Activated naive CD8-positive, alpha-beta T cell treated with anti-CD3 and anti-CD28 coated beads, Interleukin-2, amount 10 ng/mL, durations not matched to agents 7 days and 5 days (primary cell): ENCODE results near the gene PRLH. TPM values are rescaled to one million over a fixed set of nuclear protein-coding genes. Genes with fewer than 3 reads are reported as not detected.

ENCODE experiments used
- ATAC-seq: fragments of 150-1000 bp; cut with Tn5 transposase; one replicate; pipeline ENCODE4 v1.10.0; 2021; ENCODE audit warnings: low read depth, moderate library complexity
- POLR2A ChIA-PET: fragments of 350-600 bp; sonication (Branson Sonifier 250); formaldehyde crosslinking; loops from one replicate; lab custom pipeline; 2021; ENCODE audit warnings: antibody characterized with exemption; lab: Charles Lee
- DNase-seq: peaks from one replicate; pipeline ENCODE4 v3.0.0; 2021
- H3K27ac Mint-ChIP-seq: one replicate; pipeline ENCODE4 v1.8.0; 2022; ENCODE audit warnings: mild to moderate bottlenecking, mixed read lengths
- H3K27me3 Mint-ChIP-seq: one replicate; pipeline ENCODE4 v1.8.0; 2022; ENCODE audit warnings: mild to moderate bottlenecking, moderate library complexity, mixed read lengths
- H3K36me3 Mint-ChIP-seq: one replicate; pipeline ENCODE4 v1.8.0; 2021; ENCODE audit warnings: mild to moderate bottlenecking, mixed read lengths
- H3K4me1 Mint-ChIP-seq: one replicate; pipeline ENCODE4 v1.8.0; 2021; ENCODE audit warnings: mixed read lengths
- H3K4me3 Mint-ChIP-seq: one replicate; pipeline ENCODE4 v1.8.0; 2022; ENCODE audit warnings: mild to moderate bottlenecking, moderate library complexity, mixed read lengths
- H3K9me3 Mint-ChIP-seq: one replicate; pipeline ENCODE4 v1.8.0; 2021; ENCODE audit warnings: mixed read lengths
- total RNA-seq, 2 experiments: library from RNA; stranded (reverse); gene quantifications; one replicate each; pipeline ENCODE4 v1.2.3, GENCODE V29; 2021

Gene PRLH
- total RNA-seq, 2 experiments from 2014 or later: not detected

DNA sequence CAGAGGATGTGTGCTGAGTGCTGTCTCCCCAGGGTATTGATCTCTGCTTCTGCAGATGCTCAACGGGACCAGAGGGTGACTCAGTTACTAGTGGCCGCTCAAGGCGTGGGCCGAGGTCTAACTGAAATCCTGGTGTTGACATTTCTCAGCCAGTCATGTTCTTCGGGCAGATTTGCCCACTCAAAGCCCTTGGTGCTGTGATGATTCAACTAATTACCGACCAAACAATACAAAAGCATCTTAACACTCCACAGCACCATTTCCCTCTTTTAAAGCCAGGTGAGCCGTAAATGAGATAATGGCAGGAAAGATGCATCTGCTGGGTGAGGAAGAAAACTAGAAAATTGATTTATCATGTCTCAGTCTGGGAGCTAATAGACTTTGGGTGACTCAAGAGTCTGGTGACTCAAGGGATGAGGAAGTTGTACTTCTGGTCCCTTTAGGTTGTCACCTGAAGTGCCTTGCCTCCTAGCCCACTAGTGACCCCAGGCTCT is 32.7 kb upstream of the PRLH start:
- no peaks in the 10 kb centered on the region for H3K36me3 Mint-ChIP-seq
- DNase-seq (no peak), ATAC-seq (no peak)
- H3K4me3 Mint-ChIP-seq: no peak overlapping the region
- no peaks in the 10 kb centered on the region for H3K4me1 Mint-ChIP-seq
- no peaks in the 10 kb centered on the region for H3K27me3 Mint-ChIP-seq
- no peaks in the 10 kb centered on the region for H3K9me3 Mint-ChIP-seq
- POLR2A ChIA-PET: no interaction called here
- H3K27ac Mint-ChIP-seq: no peak overlapping the region

DNA sequence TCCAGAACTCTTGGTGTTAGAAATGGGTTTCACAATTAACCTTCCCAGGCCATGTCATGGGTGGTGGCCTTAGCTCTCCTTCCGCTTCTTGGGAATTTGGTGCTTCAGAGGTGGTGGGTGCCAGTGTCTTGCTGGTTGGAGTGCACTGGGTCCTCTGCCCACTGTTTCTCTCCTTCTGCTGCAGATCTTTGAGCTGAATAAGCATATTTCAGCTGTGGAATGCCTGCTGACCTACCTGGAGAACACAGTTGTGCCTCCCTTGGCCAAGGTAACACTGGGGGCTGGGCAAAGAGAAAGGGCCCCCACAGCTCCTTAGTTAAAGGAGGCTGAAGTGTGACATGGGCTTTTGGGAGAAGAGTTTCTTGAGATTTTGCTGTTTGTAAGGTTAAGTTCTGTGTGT is 32.0 kb upstream of the PRLH start:
- no peaks in the 10 kb centered on the region for H3K4me1 Mint-ChIP-seq
- no peaks in the 10 kb centered on the region for H3K27me3 Mint-ChIP-seq
- ATAC-seq: no peak
- DNase-seq: no peak
- H3K9me3 Mint-ChIP-seq: no peaks in the 10 kb centered on the region
- no peak overlapping the region for H3K27ac Mint-ChIP-seq
- no peak overlapping the region for H3K4me3 Mint-ChIP-seq
- POLR2A ChIA-PET: no interaction called here
- no peaks in the 10 kb centered on the region for H3K36me3 Mint-ChIP-seq

DNA sequence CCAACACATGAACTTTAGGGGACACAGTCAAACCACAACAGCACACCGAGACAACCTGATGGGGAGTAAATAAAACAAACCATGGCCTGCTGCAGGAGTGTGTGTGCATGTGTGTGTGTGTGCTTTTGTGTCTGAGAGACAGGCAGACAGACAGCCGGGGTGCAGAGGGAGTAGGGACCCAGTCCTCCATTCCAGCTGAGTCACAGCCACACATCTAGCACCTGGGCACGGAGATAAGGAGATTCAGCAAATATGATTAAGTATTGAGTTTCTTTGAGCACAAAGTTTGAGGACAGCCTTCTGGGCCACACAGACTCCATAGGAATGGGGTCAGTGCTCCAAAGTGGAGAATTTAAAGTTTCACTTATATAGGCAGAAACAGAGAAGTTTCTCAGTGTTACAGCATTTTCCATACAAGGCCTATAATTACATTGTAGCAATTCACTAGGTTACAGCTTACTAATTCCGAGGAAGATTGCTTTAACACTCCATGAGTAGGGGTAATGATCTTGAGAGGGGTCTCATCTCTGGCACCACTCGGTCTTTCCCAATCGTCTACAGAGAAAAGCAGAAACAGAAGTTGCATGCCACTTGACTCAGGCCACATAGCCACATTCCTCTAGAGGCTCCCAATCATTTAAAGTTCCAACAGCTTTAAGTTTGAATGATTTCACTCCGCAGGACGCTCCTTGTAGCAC is 30.8 kb upstream of the PRLH start:
- H3K27me3 Mint-ChIP-seq: no peaks in the 10 kb centered on the region
- DNase-seq (no peak), ATAC-seq (no peak)
- no peaks in the 10 kb centered on the region for H3K4me1 Mint-ChIP-seq
- no peaks in the 10 kb centered on the region for H3K9me3 Mint-ChIP-seq
- H3K36me3 Mint-ChIP-seq: no peaks in the 10 kb centered on the region
- POLR2A ChIA-PET: no interaction called here
- H3K27ac Mint-ChIP-seq: no peak overlapping the region
- H3K4me3 Mint-ChIP-seq: no peak overlapping the region

DNA sequence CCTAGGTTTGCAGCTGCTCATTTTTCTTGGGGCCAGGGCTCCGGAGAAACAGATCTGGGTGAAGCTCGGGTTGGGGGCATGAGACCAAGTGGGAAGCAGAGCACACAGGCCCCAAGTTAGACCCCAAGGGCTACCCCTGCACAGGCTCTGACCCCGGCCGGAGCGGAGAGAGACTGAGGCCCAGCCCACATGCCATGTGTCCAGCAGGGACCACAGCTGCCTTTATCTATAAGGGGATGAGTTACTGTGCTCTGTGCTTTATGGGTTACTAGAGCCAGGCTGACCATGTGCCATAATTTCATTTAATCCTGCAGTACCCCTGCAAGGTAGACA is 30.3 kb upstream of the PRLH start:
- H3K4me3 Mint-ChIP-seq: no peak overlapping the region
- H3K4me1 Mint-ChIP-seq: no peaks in the 10 kb centered on the region
- H3K9me3 Mint-ChIP-seq: no peaks in the 10 kb centered on the region
- no peaks in the 10 kb centered on the region for H3K27me3 Mint-ChIP-seq
- DNase-seq (no peak), ATAC-seq (no peak)
- H3K27ac Mint-ChIP-seq: no peak overlapping the region
- POLR2A ChIA-PET: no interaction called here
- no peaks in the 10 kb centered on the region for H3K36me3 Mint-ChIP-seq

DNA sequence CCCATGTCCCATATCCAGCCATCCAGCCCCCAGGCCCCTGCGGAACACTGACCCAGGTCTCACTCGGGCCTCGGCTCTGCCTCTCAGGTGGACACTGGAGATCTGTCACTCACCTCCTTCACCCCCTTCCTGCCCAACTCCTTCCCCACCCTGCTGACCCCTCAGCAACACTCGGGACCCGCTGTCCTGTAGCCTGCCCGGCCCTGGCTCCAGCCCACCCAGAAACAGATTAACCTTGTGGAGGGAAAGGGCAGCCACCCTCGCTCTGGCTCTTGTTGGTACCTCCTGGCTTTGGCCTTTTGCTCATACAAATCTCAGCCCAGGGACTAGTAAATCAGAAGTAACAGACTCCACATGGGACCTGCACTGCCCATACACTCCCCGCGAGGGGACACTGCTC is 29.8 kb upstream of the PRLH start:
- Mint-ChIP-seq H3K9me3 (no peaks in the 10 kb centered on the region), H3K27me3 (no peaks in the 10 kb centered on the region), H3K4me3 (no peak overlapping the region), H3K4me1 (no peaks in the 10 kb centered on the region), H3K36me3 (no peaks in the 10 kb centered on the region), H3K27ac (no peak overlapping the region)
- POLR2A ChIA-PET: no interaction called here
- DNase-seq: no peak
- ATAC-seq: no peak

DNA sequence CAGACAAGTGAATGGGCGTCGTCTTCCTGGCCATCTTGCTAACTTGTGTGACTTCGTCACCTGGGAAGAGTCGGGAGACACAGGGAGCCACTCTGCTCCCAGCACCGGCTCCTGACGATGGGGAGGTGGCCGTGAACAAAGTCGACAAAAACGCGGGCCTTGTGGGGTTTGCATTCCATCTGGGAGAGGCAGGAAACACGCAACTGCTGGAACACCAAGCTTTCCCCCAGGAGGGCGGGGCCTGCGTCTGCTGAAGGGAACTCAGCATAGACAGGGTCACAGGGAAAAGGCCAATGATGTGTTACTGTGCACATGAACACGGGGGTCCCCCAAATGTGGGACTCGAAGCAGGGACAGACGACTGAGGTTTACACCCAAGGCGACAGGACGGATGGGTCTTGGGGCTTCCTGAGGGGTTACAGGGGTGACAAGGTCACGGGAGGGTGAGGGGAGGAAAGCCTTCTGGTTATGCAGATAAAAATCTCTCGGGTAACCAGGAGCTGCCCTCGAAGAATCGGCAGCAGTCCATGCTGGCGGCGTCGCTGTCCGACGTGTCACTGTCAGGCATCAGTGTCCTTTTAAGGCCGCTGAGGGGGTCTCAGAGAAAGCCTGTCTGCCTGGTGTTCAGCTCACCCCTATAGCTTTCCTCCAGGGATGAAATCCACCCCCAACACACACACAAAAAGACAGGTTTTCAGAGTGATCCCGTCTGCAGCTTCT is 28.2 kb upstream of the PRLH start:
- ATAC-seq: no peak

DNA sequence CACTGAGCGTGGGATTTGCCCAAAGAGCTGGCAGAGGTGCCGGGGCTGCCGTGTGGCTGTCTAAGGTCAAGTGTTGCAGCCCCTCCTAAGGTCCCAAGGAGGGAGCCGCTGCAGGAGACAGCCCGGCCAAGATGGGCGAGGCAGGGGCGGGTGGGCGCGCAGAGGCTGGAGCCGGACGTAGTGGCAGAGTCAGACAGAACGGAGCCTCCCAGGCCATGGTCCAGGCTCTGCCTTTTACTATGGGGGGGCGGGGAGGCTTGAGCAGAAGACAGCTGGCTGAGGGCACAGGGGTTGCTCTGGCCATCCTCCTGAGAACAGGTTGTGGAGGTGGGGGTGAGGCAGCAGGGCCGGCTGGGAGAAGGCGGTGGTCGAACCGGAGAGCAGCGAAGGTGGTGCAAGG is 27.5 kb upstream of the PRLH start:
- DNase-seq (no peak), ATAC-seq (no peak)
- H3K27me3 Mint-ChIP-seq: no peaks in the 10 kb centered on the region
- POLR2A ChIA-PET: no interaction called here
- H3K36me3 Mint-ChIP-seq: no peaks in the 10 kb centered on the region
- no peaks in the 10 kb centered on the region for H3K9me3 Mint-ChIP-seq
- H3K27ac Mint-ChIP-seq: no peak overlapping the region
- no peak overlapping the region for H3K4me3 Mint-ChIP-seq
- no peaks in the 10 kb centered on the region for H3K4me1 Mint-ChIP-seq

More for the DNA sequence above, 28.2 kb upstream of the PRLH start:
- Mint-ChIP-seq H3K4me1 (no peaks in the 10 kb centered on the region), H3K36me3 (no peaks in the 10 kb centered on the region), H3K4me3 (no peak overlapping the region), H3K27ac (no peak overlapping the region), H3K9me3 (no peaks in the 10 kb centered on the region), H3K27me3 (no peaks in the 10 kb centered on the region)
- POLR2A ChIA-PET: no interaction called here
- no peak for DNase-seq

DNA sequence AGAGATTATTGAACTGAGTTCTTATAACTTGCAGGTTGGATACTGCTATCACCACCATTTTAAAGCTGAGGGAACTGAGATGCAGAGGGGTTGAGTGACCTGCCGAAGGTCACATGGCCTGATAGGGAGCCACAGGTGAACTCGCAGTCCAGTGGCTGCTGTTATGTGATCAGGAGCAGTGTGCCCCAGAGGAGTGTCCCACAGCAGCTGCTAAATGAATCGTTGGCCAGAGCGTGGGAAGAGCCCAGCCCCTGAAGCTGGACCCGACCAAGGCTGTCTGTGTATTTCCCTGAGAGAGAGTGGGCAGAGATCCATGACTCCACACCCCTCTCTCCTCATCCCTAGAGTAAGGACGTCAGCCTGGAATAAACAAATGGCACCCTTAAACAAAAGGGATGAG is 26.7 kb upstream of the PRLH start:
- no peaks in the 10 kb centered on the region for H3K36me3 Mint-ChIP-seq
- H3K4me1 Mint-ChIP-seq: no peaks in the 10 kb centered on the region
- H3K9me3 Mint-ChIP-seq: no peaks in the 10 kb centered on the region
- H3K27me3 Mint-ChIP-seq: no peaks in the 10 kb centered on the region
- POLR2A ChIA-PET: no interaction called here
- ATAC-seq (no peak), DNase-seq (no peak)
- H3K27ac Mint-ChIP-seq: no peak overlapping the region
- no peak overlapping the region for H3K4me3 Mint-ChIP-seq

DNA sequence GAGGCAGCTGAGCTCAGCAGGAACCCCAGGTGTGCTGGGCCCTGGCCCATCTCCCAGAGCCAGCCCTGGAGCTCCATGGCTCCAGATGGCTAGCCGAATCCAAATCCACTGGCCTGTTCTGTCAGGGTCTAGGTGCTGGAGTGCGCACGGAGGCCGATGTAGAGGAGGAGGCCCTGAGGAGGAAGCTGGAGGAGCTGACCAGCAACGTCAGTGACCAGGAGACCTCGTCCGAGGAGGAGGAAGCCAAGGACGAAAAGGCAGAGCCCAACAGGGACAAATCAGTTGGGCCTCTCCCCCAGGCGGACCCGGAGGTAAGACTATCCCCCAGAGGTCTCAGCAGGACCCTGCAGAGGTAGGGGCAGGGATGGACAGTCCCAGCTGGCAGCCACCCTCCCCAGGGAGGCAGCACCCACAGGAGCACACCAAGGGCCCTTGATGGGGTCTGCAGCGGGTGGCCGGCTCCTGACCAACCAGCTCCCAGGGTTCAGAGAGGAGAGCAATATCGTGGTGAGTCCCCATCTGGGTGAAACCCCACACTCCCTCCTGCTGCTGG is 26.1 kb upstream of the PRLH start:
- POLR2A ChIA-PET: no interaction called here
- no peak overlapping the region for H3K4me3 Mint-ChIP-seq
- no peaks in the 10 kb centered on the region for H3K27me3 Mint-ChIP-seq
- H3K4me1 Mint-ChIP-seq: no peaks in the 10 kb centered on the region
- no peak for ATAC-seq
- no peak for DNase-seq
- no peak overlapping the region for H3K27ac Mint-ChIP-seq
- H3K36me3 Mint-ChIP-seq: no peaks in the 10 kb centered on the region
- H3K9me3 Mint-ChIP-seq: no peaks in the 10 kb centered on the region

DNA sequence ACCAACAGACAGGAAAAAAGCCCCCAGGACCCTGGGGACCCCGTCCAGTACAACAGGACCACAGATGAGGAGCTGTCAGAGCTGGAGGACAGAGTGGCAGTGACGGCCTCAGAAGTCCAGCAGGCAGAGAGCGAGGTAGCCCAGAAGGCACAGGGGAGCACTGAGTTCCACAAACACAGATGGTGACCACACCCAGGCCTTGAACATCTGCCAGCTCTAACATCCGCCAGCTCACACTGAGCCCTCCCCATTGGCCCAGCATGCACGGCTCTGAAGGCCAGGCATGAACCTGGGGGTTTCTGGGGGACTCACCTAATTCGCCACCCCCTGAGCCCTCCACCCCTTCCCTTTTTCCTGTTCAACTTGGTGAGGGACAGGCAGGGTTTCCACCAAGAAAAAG is 25.6 kb upstream of the PRLH start:
- POLR2A ChIA-PET: no interaction called here
- Mint-ChIP-seq H3K9me3 (no peaks in the 10 kb centered on the region), H3K27ac (no peak overlapping the region), H3K4me1 (no peaks in the 10 kb centered on the region), H3K36me3 (no peaks in the 10 kb centered on the region), H3K4me3 (no peak overlapping the region), H3K27me3 (no peaks in the 10 kb centered on the region)
- DNase-seq (no peak), ATAC-seq (no peak)

DNA sequence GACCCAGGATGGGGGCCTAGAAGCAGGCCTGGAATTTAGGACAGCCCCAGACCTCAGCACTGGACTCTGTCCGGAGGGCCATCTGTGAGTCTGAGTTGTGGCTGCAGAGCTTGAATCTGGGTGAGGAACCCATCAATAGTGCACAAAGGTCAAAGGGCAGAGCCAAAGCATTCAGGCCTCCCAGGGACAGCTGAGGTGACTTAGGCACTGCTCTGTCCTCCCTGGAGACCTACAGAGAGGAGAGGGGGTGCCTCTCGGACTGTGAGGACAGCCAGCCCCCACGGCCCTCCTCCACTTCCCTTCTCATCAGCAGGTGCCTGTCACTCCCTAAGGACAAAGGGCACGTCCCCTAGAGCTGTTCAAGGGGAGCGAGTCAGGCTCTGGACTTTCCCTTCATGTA is 25.1 kb upstream of the PRLH start:
- no peaks in the 10 kb centered on the region for H3K27me3 Mint-ChIP-seq
- POLR2A ChIA-PET: no interaction called here
- H3K36me3 Mint-ChIP-seq: no peaks in the 10 kb centered on the region
- H3K4me1 Mint-ChIP-seq: no peaks in the 10 kb centered on the region
- no peak overlapping the region for H3K4me3 Mint-ChIP-seq
- no peak overlapping the region for H3K27ac Mint-ChIP-seq
- no peak for DNase-seq
- H3K9me3 Mint-ChIP-seq: no peaks in the 10 kb centered on the region
- no peak for ATAC-seq

DNA sequence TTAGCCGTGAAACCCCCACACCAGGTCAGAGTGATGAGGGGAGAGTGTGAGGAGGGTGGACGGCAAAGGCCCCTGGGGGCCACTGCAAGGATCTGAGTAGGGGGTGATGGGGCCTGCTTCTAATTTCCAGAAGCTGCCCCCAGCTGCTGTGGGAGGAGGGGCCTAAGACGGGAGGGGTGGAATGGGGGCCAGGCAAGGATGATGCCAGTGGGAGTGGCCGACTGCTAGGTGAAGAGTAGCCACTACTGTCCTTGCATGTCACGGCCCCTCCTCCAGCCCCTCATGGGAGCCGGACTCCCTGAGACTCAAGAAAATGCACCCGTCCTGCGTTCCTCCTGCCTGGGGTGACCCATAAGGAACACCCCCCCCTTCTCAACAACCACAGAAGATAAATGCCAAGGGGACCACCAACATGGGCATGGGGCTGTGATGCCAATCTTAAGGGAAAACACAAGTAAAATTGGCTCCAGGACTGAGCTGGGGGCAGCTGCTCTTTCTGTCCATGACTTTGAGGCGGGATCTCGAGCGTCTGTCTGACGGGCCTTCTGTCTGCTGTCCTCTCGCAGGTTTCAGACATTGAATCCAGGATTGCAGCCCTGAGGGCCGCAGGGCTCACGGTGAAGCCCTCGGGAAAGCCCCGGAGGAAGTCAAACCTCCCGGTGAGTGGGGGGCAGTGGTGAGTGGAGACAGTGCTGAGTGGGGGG is 24.2 kb upstream of the PRLH start:
- POLR2A ChIA-PET: no interaction called here
- H3K27me3 Mint-ChIP-seq: peaks cover 3% of the 10 kb centered on the region

DNA sequence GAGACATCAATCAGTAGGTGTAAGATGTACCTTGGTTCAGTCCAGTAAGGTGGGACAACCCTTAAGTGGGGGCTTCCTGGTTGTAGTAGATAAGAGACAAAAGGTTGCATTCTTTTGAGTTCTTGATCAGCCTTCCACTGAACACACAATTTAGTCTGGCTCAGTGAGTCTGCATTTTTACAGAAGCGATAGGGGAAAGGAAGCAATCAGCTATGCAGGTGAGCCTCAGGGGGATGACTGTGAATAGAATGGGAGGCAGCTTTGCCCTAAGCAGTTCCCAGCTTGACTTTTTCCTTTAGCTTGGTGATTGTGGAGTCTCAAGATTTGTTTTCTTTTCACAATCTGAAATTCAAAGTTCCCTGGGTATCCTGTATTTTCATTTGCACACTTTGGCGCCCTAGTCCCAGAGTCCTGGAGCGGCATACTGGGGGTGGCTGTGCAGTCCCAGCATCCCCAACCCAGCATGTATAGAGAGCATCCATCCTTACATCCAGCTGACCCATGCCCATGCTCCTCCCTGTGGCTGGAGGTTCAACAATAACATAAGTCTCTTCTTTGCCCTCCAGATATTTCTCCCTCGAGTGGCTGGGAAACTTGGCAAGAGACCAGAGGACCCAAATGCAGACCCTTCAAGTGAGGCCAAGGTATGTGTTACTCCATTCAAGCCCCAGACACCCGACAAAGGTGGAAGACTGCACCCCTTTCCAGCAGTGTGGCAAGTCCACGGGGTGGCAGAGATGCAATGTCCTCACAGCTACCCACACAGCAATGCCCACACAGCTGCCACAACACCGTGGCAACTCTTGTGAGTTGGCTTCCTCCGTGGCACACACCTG is 20.1 kb upstream of the PRLH start:
- ATAC-seq (no peak), DNase-seq (no peak)
- Mint-ChIP-seq H3K27me3 (peaks cover 3% of the 10 kb centered on the region), H3K4me3 (no peak overlapping the region), H3K27ac (no peak overlapping the region), H3K9me3 (no peaks in the 10 kb centered on the region), H3K4me1 (no peaks in the 10 kb centered on the region), H3K36me3 (no peaks in the 10 kb centered on the region)
- POLR2A ChIA-PET: no interaction called here

More for the DNA sequence above, 24.2 kb upstream of the PRLH start:
- no peak for ATAC-seq
- Mint-ChIP-seq H3K4me3 (no peak overlapping the region), H3K27ac (no peak overlapping the region), H3K4me1 (no peaks in the 10 kb centered on the region), H3K36me3 (no peaks in the 10 kb centered on the region), H3K9me3 (no peaks in the 10 kb centered on the region)
- DNase-seq: no peak
